GM18511 (cell line): ENCODE results near the gene PPP6R3.
"Not testable (repeated sequence)": the region's sequence is repeated elsewhere in the genome, so short reads cannot be mapped to it uniquely, and the experiment has no call there.

Source experiments
- ATAC-seq: cut with Tn5 transposase; IDR thresholded peaks from one replicate; pipeline ENCODE4 v1.9.1; 2021; ENCODE audit warnings: mild to moderate bottlenecking, moderate library complexity; ENCODE audit not compliant: unreplicated experiment

The PPP6R3 gene

GRCh38 chr11:68523033-68523432 is 62.5 kb downstream of the PPP6R3 start:
- no peak for ATAC-seq

GRCh38 chr11:68523743-68524142 is 63.2 kb downstream of the PPP6R3 start:
- no peak for ATAC-seq

- no peak for ATAC-seq
These were observed 63.7 kb downstream of the PPP6R3 start for GRCh38 chr11:68524213-68524612.

- no peak for ATAC-seq
These were observed 64.1 kb downstream of the PPP6R3 start for GRCh38 chr11:68524681-68525080.

- no peak for ATAC-seq
These were observed 64.8 kb downstream of the PPP6R3 start for GRCh38 chr11:68525336-68525735.

GRCh38 chr11:68525930-68526329 is 65.4 kb downstream of the PPP6R3 start:
- no peak for ATAC-seq

GRCh38 chr11:68527585-68527984 is 67.0 kb downstream of the PPP6R3 start:
- no peak for ATAC-seq

GRCh38 chr11:68528630-68529029 is 68.1 kb downstream of the PPP6R3 start:
- no peak for ATAC-seq

GRCh38 chr11:68531129-68531693 is 70.7 kb downstream of the PPP6R3 start:
- no peak for ATAC-seq

- no peak for ATAC-seq
These were observed 72.3 kb downstream of the PPP6R3 start for GRCh38 chr11:68532727-68533369.

GRCh38 chr11:68533945-68534344 is 73.4 kb downstream of the PPP6R3 start:
- ATAC-seq, result no peak

- no peak for ATAC-seq
These were observed 74.5 kb downstream of the PPP6R3 start for GRCh38 chr11:68535098-68535497.

GRCh38 chr11:68536706-68537105 is 76.2 kb downstream of the PPP6R3 start:
- no peak for ATAC-seq

GRCh38 chr11:68538025-68538424 is 77.5 kb downstream of the PPP6R3 start:
- no peak for ATAC-seq

- ATAC-seq, result no peak
These were observed 78.8 kb downstream of the PPP6R3 start for GRCh38 chr11:68539395-68539794.

- ATAC-seq, result not testable (repeated sequence)
These were observed 80.0 kb downstream of the PPP6R3 start for GRCh38 chr11:68540504-68540903.

GRCh38 chr11:68541116-68541515 is 80.6 kb downstream of the PPP6R3 start:
- no peak for ATAC-seq

GRCh38 chr11:68541991-68542390 is 81.4 kb downstream of the PPP6R3 start:
- no peak for ATAC-seq

GRCh38 chr11:68542617-68543016 is 82.1 kb downstream of the PPP6R3 start:
- ATAC-seq, result no peak

- no peak for ATAC-seq
These were observed 83.0 kb downstream of the PPP6R3 start for GRCh38 chr11:68543594-68543993.

GRCh38 chr11:68545347-68545746 is 84.8 kb downstream of the PPP6R3 start:
- no peak for ATAC-seq

GRCh38 chr11:68545796-68546195 is 85.2 kb downstream of the PPP6R3 start:
- ATAC-seq, result no peak

- ATAC-seq, result no peak
These were observed 86.0 kb downstream of the PPP6R3 start for GRCh38 chr11:68546555-68546954.
